ENCODE data around the gene KRT27. TPM values are rescaled to one million over a fixed set of nuclear protein-coding genes. Genes with fewer than 3 reads are reported as not detected.

The KRT27 gene
- total RNA-seq, 1 experiment from 2014 or later, result not detected

- Histone ChIP-seq H3K27ac (ENCODE audit: low read depth, low read length) (no peak within 1 kb of the TSS), H3K27me3 (ENCODE audit: insufficient read depth, low read length) (no peaks in the 10 kb centered on the region), H3K9ac (ENCODE audit: low read length) (no peak within 1 kb of the TSS), H4K20me1 (ENCODE audit: insufficient read depth) (no peaks in the 10 kb centered on the region), H3K4me2 (ENCODE audit: low read length) (no peak within 1 kb of the TSS), H3K4me1 (ENCODE audit: control insufficient read depth in 1 of 2, insufficient read depth in 2 of 2, low read length in 2 of 2) (peaks cover 8 to 36% of the 10 kb centered on the region in 2 experiments), H3K4me3 (replicated peaks in 1 of 2; ENCODE audit: low read depth in 1 of 2, low read length in 2 of 2) (no peak within 1 kb of the TSS), H3K9me2 (ENCODE audit: insufficient read depth) (no peaks in the 10 kb centered on the region), H2AFZ (ENCODE audit: low read depth, low read length, poor library complexity, severe bottlenecking) (no peak within 1 kb of the TSS), H3K36me3 (ENCODE audit: control insufficient read depth in 1 of 2, insufficient read depth in 2 of 2, low read length in 2 of 2) (peaks cover 3 to 5% of the 10 kb centered on the region in 2 experiments; a peak in 2 of 4 replicates), H3K79me2 (ENCODE audit: insufficient read depth, low read length) (peaks cover 91% of the 10 kb centered on the region), H3K9me3 (ENCODE audit: control insufficient read depth in 1 of 2, insufficient read depth in 1 of 2, low read depth in 1 of 2, low read length in 2 of 2) (no peaks in the 10 kb centered on the region)
- ChIA-PET CTCF (no interaction called here), RAD21 (ENCODE audit: low non-redundant PET in 1 of 2, low total read pairs in 2 of 2, uncharacterized antibody in 2 of 2, unreplicated experiment in 2 of 2) (no interaction called here), POLR2A (no interaction called here)
- intact Hi-C loops (cut with micrococcal nuclease), result no loop called here
- TF ChIP-seq EGR1 (IDR thresholded peaks at IDR 0.05; ENCODE audit: low read depth) (no peak), ZFX (IDR thresholded peaks at IDR 0.05) (no peak), CTCF (IDR thresholded peaks at IDR 0.05 in 2 of 3, conservative IDR thresholded peaks at IDR 0.05 in 1 of 3; ENCODE audit: borderline replicate concordance in 1 of 3, insufficient read depth in 1 of 3, low read depth in 2 of 3, low read length in 2 of 3) (no peak), ATF3 (IDR thresholded peaks at IDR 0.05) (no peak), RAD21 (IDR thresholded peaks at IDR 0.05; ENCODE audit: low read depth) (no peak), SRF (IDR thresholded peaks at IDR 0.05; ENCODE audit: low read depth) (no peak), ZNF274 (IDR thresholded peaks at IDR 0.05; ENCODE audit: low read depth, low read length) (no peak), REST (IDR thresholded peaks at IDR 0.05; ENCODE audit: low read depth) (no peak; the same call in 1 of the 2 replicates), FOSL1 (IDR thresholded peaks at IDR 0.05; ENCODE audit: low read depth) (no peak), TCF7L2 (IDR thresholded peaks at IDR 0.05; ENCODE audit: borderline replicate concordance, extremely low read depth, insufficient read depth, insufficient read length) (no peak), EZH2 (IDR thresholded peaks at IDR 0.05) (no peak), ZBTB33 (IDR thresholded peaks at IDR 0.05; ENCODE audit: extremely low read depth, insufficient replicate concordance, low read length) (no peak), JUND (IDR thresholded peaks at IDR 0.05) (no peak), SP1 (IDR thresholded peaks at IDR 0.05; ENCODE audit: low read depth) (no peak), POLR2AphosphoS5 (IDR thresholded peaks at IDR 0.05; ENCODE audit: low read depth, low read length) (no peak), SIN3A (IDR thresholded peaks at IDR 0.05; ENCODE audit: low read depth) (no peak)
- TF ChIP-seq, protein P1, sequence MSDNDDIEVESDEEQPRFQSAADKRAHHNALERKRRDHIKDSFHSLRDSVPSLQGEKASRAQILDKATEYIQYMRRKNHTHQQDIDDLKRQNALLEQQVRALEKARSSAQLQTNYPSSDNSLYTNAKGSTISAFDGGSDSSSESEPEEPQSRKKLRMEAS (IDR thresholded peaks at IDR 0.05), result no peak
- DNase-seq (ENCODE audit: low read depth, low spot score), result no peak
- no TSS peak for BruUV-seq (replicated peaks)
- ATAC-seq, result no peak
Measured at GRCh38 chr17:40822132-40822812, 39.9 kb upstream of the KRT27 start, which contains the start of gene KRT10. Gene KRT10 (minus strand): TSS chr17:40822614. CDS start chr17:40822585, 29 bp downstream.

All from HCT116 (cell line).